ENCODE data around the gene RICTOR.

RICTOR gene

DNA sequence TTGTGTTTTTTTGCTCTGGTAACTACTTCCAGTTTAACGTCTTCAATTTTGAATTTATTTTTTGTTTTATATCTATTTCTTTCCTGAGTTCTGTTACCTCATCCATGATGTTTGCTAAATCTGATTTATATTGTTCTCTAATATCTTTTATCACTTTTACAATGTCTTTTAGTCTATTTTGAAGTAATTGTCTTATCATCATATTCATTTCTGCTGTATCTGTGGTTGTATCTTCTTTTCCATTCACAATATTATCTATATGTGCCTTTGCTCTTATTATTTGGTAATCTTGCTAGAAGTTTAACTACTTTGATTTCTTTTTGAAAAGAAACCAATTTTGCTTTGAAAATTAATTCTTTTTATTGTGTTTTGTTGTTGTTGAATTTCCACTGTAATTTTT, 184.8 kb downstream of the RICTOR start:
- H3K9me2 ChIP-seq (replicated peaks; ENCODE audit: insufficient read depth, low read length) = no peaks in the 10 kb centered on the region
- no peaks in the 10 kb centered on the region for H3K9me3 ChIP-seq (ENCODE audit: insufficient read depth, low read length)

DNA sequence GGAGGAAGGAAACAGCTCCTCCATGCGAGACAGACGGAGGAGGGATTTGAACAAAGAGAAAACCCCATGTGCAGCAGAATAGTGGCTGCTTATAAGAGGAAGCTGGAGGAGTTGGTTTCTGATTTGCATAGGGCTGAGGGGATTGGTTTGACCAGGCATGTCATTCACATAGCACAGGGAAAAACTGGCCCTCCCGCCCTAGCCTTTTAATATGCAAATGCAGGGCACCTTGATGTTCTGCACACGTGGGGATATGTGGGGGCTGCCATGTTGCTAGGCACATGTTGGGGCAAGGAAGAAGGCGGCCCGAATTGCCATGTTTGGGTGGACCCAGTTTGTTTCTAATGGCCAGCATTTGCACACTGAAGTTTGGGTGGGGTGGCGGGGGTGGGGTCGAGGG, 186.2 kb downstream of the RICTOR start:
- H4K20me1 ChIP-seq (ENCODE audit: low read depth, low read length) = no peaks in the 10 kb centered on the region
- H3K9me3 ChIP-seq (ENCODE audit: insufficient read depth, low read length) = no peaks in the 10 kb centered on the region
- no peak overlapping the region for H3K4me2 ChIP-seq (ENCODE audit: low read depth, low read length, poor library complexity, severe bottlenecking)
- no peaks in the 10 kb centered on the region for H3F3A ChIP-seq (ENCODE audit: insufficient read depth)
- no peak for TF ChIP-seq EZH2phosphoT487 (conservative IDR thresholded peaks at IDR 0.05; ENCODE audit: low read length)
- no peaks in the 10 kb centered on the region for H3K36me3 ChIP-seq (ENCODE audit: low read length)
- no peak overlapping the region for H2AFZ ChIP-seq (ENCODE audit: low read depth, low read length, severe bottlenecking)
- H3K4me3 ChIP-seq (ENCODE audit: insufficient read depth, low read length, poor library complexity, severe bottlenecking) = no peak overlapping the region
- H3K27me3 ChIP-seq (ENCODE audit: low read length) = no peaks in the 10 kb centered on the region
- no peaks in the 10 kb centered on the region for H3K9me2 ChIP-seq (replicated peaks; ENCODE audit: insufficient read depth, low read length)
- H3K9ac ChIP-seq (ENCODE audit: low read length) = no peak overlapping the region
- H3K79me2 ChIP-seq (ENCODE audit: insufficient read depth, low read length) = no peaks in the 10 kb centered on the region
- H3K27ac ChIP-seq (ENCODE audit: low read depth, low read length) = no peak overlapping the region

More for the DNA sequence above, 184.8 kb downstream of the RICTOR start:
- H4K20me1 ChIP-seq (ENCODE audit: low read depth, low read length) = no peaks in the 10 kb centered on the region
- H3K4me2 ChIP-seq (ENCODE audit: low read depth, low read length, poor library complexity, severe bottlenecking) = no peak overlapping the region
- H3K4me3 ChIP-seq (ENCODE audit: insufficient read depth, low read length, poor library complexity, severe bottlenecking) = no peak overlapping the region
- H3K79me2 ChIP-seq (ENCODE audit: insufficient read depth, low read length) = no peaks in the 10 kb centered on the region
- no peaks in the 10 kb centered on the region for H3F3A ChIP-seq (ENCODE audit: insufficient read depth)
- no peak overlapping the region for H3K27ac ChIP-seq (ENCODE audit: low read depth, low read length)
- H2AFZ ChIP-seq (ENCODE audit: low read depth, low read length, severe bottlenecking) = no peak overlapping the region
- no peaks in the 10 kb centered on the region for H3K36me3 ChIP-seq (ENCODE audit: low read length)
- no peaks in the 10 kb centered on the region for H3K27me3 ChIP-seq (ENCODE audit: low read length)
- TF ChIP-seq, protein P1, sequence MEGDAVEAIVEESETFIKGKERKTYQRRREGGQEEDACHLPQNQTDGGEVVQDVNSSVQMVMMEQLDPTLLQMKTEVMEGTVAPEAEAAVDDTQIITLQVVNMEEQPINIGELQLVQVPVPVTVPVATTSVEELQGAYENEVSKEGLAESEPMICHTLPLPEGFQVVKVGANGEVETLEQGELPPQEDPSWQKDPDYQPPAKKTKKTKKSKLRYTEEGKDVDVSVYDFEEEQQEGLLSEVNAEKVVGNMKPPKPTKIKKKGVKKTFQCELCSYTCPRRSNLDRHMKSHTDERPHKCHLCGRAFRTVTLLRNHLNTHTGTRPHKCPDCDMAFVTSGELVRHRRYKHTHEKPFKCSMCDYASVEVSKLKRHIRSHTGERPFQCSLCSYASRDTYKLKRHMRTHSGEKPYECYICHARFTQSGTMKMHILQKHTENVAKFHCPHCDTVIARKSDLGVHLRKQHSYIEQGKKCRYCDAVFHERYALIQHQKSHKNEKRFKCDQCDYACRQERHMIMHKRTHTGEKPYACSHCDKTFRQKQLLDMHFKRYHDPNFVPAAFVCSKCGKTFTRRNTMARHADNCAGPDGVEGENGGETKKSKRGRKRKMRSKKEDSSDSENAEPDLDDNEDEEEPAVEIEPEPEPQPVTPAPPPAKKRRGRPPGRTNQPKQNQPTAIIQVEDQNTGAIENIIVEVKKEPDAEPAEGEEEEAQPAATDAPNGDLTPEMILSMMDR (IDR thresholded peaks at IDR 0.05; ENCODE audit: insufficient read depth, low read length, poor library complexity, severe bottlenecking) = no peak
- TF ChIP-seq EZH2phosphoT487 (conservative IDR thresholded peaks at IDR 0.05; ENCODE audit: low read length) = no peak
- no peak overlapping the region for H3K9ac ChIP-seq (ENCODE audit: low read length)

Data from SU-DHL-6 (cell line).